DMS53 treated with DMSO at 0.1 percent for 48 hours (cell line): ENCODE data around the gene GPR25.

Experiments
- DNase-seq: peaks from one replicate; lab custom pipeline; 2025; ENCODE audit not compliant: unreplicated experiment; lab: John Stamatoyannopoulos, UW

GPR25 gene

GRCh38 chr1:200873116-200873670 lies 412 bp downstream of the GPR25 start:
- no peak for DNase-seq

- DNase-seq = no peak
Measured at GRCh38 chr1:200873671-200874397, 1.1 kb downstream of the GPR25 start.

GRCh38 chr1:200874694-200875093 lies 1.9 kb downstream of the GPR25 start:
- DNase-seq = no peak

GRCh38 chr1:200875416-200875815 lies 2.6 kb downstream of the GPR25 start:
- no peak for DNase-seq

- no peak for DNase-seq
Measured at GRCh38 chr1:200877010-200877409, 4.2 kb downstream of the GPR25 start.

- no peak for DNase-seq
Measured at GRCh38 chr1:200877839-200878551, 5.2 kb downstream of the GPR25 start.

GRCh38 chr1:200880212-200880611 lies 7.4 kb downstream of the GPR25 start:
- no peak for DNase-seq

- DNase-seq = no peak
Measured at GRCh38 chr1:200883118-200883517, 10.3 kb downstream of the GPR25 start.

- no peak for DNase-seq
Measured at GRCh38 chr1:200885623-200886402, 13.0 kb downstream of the GPR25 start.

- DNase-seq = no peak
Measured at GRCh38 chr1:200886594-200886993, 13.8 kb downstream of the GPR25 start.

GRCh38 chr1:200887036-200887435 lies 14.3 kb downstream of the GPR25 start:
- no peak for DNase-seq

GRCh38 chr1:200887772-200888348 lies 15.1 kb downstream of the GPR25 start:
- no peak for DNase-seq

GRCh38 chr1:200888349-200888838 lies 15.6 kb downstream of the GPR25 start:
- DNase-seq = no peak

GRCh38 chr1:200889571-200889970 lies 16.8 kb downstream of the GPR25 start:
- no peak for DNase-seq

- DNase-seq = no peak
Measured at GRCh38 chr1:200890027-200890426, 17.2 kb downstream of the GPR25 start.

GRCh38 chr1:200890818-200891773 lies 18.3 kb downstream of the GPR25 start:
- peak; percentile 52 for DNase-seq

GRCh38 chr1:200891774-200892157 lies 19.0 kb downstream of the GPR25 start:
- no peak for DNase-seq

GRCh38 chr1:200892546-200892945 lies 19.8 kb downstream of the GPR25 start:
- DNase-seq = no peak

GRCh38 chr1:200892958-200893357 lies 20.2 kb downstream of the GPR25 start:
- DNase-seq = no peak

GRCh38 chr1:200893411-200893901 lies 20.7 kb downstream of the GPR25 start:
- DNase-seq = no peak
